GM19468 (cell line): ENCODE measurements around the gene L3MBTL3.

Experiments used
- ATAC-seq: cut with Tn5 transposase; IDR thresholded peaks from one replicate; pipeline ENCODE4 v1.9.1; 2021; ENCODE audit warnings: mild to moderate bottlenecking, moderate library complexity, moderate number of reproducible peaks; ENCODE audit not compliant: unreplicated experiment; ENCODE audit errors: extremely low read depth

The L3MBTL3 gene

DNA sequence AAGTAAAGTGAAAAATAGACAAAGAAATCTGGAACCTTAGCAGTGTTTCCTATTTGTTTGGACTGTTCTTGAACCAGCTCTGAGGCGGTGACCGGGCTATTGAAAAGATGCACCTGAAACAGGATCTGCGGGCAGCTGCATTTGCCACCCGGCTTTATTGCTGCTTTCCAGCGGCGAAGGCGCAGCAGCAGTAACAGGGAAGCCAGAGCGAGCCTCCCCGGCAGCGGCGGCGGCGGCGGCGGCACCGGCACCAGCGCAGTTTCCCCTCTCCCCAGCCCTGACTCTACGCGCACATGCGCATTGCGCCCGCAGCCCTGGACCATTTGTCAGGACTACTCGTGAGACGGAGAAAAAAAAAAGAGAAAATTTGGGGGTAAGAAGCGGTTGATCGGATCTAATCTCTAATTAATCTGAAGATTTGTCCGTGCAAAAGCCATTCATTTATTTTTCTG lies at the start of gene L3MBTL3:
TSS of gene L3MBTL3 (plus strand) at position 290 of the 452 bp plus-strand sequence. CDS start 24,119 bp downstream, outside the sequence.
- peak; percentile 62 for ATAC-seq

DNA sequence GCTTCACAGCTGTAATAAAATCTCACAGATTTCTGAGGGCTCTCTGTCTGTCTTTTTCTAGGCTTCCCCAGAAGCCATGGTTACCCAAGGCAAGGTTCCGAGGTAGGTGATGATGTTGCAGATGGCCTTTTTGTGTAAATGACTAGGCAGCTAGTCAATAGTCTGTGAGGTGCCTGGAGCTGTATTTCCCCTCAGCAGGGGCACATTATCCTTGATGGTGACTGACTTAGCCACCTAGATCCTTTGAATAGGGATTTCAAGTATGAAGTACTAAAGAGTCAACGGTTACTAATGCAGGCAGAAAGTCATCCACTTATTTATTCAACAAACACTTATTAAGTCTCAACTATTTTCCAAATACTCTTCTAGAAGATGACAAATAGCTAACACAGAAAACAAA lies 49.3 kb upstream of the L3MBTL3 start:
- ATAC-seq: no peak

DNA sequence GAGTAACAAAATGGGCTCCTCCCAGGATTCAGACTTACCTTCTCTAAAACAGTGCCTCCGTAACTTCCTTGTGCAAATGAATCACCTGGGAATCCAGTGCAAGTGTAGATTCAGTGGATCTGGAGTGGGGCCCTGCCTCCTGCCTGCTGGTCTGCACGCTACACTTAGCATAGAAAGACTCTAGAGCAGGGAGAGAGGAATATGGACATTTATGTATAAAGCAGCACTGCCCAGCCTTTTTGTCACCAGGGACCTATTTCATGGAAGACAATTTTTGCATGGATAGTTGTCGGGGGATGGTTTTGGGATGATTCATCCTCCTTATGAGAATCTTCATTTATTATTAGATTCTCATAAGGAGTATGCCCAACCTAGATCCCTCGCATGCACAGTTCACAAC lies 42.3 kb upstream of the L3MBTL3 start:
- no peak for ATAC-seq

DNA sequence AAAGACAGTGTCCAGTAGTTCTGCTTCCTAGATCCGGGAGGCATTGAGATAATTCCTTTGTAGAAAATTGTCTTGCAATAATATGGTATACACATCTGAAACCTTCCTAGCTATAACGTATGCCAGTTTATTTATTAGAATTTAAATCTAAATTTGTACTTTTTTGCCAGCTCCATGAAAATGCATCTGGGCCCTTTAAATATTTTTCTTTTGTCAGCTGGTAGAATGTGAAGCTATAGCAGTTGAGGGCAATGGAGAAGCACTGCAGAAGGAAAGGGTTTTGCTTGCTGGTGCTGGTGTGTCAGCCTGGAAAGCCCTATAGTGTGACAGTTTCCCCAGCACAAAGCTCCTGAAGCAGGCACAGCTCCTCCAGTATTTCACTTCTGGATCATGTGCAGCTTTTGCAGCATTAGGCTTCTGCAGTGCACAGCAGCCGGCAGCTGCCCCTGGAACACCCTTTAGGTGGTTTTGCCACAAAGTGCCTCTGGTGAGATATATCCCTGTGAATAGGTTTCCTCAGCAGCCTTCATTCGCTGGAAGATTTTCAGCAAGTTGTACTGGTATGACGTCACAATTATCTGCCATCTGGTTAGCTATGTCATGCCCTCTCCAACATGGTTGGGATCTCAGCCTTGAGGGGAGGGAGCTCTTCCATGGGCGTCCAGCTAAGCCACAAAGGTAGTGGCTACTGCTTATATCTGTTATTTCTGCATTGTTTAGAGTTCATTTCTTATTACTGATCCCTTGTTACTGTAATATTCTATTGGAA lies 40.0 kb upstream of the L3MBTL3 start:
- ATAC-seq: no peak

DNA sequence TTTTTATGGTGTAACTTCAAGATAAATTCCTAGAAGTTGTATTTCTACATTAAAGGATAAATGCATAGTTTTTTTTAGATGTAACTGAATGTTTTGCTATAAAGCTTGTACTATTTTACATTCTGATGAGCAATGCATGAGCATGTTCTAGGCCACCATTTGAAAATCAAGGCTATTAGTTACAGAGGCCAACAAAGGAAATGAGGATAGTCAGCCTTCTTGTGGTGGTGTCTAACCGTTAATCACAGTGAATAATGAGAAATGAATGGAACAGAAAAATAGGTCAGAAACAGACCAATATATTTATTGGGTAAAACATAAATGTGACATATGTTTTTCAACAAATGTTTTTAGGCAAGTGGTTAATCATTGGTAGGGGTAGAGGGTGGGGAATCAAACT lies 37.6 kb upstream of the L3MBTL3 start:
- no peak for ATAC-seq

DNA sequence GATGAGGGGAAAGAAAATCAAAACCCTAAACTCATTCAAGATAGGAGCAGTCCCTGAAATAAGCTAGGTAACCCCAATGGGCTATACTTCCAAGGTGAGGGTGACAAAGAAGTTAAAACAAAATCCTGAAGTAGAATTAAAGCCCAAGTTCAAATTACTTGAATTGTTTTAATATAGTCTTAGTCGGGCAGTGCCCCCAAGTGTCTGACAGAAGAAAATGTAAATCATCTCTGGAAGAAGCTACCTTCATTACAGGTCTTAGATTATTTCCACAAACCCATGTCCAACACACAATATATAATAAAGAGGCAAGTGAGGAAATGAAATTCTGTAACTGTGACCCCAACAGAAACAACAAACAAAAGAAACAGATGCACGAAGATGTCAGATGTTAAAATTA lies 36.8 kb upstream of the L3MBTL3 start:
- ATAC-seq: no peak

DNA sequence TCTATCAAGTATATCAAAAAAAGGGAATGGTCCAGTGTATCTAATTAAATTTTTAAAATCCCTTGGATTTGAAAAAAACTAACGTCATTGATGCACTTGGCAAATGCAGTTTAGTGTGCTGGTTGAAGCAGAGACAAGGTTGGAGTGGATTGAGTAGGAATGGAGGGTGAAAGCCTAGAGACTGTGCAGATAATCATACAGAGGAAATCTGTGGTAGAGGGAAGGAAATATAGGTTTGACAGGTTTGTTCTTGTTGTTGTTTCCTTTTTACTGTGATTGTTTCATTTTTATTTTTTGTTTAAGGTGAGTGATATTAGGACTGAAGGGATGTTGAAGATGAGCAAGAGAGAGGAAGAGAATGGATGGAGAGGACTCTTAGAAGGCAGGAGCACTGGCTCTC lies 29.0 kb upstream of the L3MBTL3 start:
- no peak for ATAC-seq

DNA sequence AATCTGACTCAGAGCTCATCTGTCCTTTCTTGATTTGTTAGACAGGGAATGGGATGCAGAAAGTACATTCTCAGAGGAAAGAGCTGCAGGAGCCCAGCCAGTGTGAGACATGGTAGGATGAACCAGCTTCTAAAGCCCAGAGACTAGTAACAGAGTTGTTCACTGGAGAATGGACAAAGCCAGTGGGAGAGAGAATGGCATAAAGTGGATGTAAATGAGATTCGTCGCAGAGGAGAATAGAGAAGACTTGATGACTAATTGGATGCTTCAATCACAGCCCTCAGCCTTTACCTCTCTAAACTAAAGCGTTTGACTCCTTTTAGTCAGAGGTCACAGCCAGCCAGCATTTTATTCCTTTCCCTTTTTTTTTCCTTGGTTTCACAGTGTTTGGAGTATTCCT lies 25.5 kb upstream of the L3MBTL3 start:
- no peak for ATAC-seq

DNA sequence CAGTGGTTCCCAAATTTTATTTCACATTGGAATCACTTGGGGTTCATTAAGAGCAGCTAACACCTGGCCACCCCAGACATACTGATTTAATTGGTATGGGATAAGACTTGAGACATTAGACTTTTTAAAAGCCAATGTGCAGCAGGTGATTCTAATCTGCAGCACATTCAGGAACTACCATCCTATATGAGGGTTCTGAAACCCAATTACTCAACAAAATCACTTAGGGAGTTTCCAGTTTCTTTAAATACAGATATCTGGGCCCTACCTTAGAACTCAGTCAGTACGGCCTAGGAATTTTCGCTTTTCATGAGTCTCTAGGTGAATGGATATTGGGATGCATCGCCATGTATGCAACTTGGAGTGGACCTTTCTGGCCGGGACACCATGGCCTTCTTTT lies 24.0 kb upstream of the L3MBTL3 start:
- no peak for ATAC-seq

DNA sequence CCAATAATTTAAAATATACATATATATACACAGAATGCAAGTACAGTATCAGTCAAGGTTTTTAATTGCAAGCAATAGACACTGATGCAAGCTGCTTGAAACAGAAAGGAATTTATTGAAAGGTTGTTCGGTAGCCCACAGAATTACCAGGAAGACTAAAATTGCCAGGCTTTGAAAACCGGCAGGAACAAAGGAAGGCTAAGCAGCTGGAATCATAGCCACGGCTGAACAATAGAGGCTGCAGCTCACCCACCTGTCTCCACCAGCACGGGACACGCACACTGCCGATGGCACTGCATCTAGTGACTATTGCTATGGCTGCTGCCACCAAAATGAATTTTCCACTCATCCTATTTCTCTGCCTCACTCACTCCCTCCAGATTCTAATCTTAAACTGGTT lies 22.0 kb upstream of the L3MBTL3 start:
- ATAC-seq: no peak

DNA sequence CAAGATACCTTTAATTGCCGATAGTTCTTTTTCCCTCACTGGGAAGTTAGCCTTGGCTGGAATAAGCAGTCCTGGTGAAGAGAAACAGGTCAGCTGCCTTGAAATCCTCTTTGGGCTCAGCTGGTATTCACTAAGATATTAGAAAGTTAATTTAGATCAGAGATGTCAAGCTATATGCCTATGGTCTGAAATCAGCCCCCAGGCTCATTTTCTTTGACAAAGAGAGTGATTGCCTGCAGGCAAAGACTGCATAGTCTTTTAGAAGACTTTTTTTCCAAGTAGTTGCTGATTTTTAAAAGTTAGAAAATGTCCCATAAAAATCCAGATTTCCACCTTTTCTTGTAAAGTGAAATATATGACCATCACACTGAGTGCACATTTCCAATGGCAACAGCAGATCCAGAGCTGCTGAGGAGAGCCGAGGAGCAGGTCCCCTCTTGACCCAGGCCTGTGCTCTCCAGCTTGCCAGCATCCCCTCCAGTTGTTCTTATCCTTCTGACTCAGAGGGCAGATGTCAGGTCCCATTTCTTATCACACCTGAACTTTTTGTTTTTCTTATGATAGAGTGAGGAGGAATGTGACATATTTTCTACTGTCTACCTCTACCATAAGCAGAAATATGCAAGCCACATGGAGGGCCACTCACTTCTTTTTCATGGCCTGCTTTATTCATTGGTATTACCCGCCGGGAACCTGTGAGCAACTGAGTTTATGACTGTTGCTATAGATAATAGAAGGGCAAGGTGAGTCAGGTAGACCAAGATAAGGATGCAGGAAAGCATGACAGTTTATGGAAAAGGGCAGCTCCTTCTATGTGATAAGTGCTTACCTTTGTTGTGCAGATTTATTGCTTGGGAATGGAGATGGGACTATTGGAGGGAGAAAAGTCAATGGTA lies 17.6 kb upstream of the L3MBTL3 start:
- ATAC-seq: no peak

DNA sequence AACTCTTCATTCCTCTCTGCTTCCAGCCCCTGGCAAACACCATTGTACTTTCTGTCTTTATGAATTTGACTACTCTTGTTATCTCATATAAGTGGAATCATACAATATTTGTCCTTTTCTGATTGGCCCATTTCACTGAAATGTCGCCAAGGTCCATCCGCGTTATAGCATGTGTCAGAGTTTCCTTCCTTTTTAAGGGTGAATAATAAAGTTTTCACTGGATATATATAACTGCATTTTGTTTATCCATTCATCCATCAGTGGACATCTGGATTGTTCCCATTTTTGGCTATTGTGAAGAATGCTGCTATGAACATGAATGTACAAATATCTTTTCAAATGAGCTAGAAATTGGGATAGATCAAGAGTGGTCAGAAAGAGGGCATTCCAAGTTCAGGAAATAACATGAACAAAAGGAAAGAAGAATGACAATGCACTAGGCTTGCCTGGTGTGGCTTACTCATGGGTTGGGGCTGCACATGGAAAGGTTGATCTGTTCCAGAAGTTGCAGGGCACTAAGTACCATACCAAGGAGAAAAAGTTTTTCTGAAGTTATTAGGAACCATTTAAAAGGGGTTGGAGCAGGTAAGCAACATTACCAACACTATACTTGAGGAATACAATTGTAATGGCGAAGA lies 10.0 kb upstream of the L3MBTL3 start:
- ATAC-seq: no peak

DNA sequence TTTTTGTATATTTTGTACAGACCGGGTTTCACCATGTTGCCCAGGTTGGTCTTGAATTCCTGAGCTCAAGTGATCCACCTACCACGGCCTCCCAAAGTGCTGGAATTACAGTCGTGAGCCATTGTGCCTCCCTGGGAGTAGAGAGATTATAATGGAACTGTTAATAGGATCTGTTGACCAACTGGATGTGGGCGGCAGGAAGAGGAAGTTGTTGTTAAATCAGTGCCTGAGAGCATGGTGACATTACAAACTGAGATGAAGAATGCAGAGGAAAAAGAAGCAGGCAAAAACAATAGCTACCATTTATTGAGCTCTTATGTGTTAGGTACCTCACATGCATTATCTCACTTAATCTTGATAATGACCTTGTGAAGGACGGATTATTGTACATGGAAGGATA lies 9.2 kb upstream of the L3MBTL3 start:
- ATAC-seq: no peak

DNA sequence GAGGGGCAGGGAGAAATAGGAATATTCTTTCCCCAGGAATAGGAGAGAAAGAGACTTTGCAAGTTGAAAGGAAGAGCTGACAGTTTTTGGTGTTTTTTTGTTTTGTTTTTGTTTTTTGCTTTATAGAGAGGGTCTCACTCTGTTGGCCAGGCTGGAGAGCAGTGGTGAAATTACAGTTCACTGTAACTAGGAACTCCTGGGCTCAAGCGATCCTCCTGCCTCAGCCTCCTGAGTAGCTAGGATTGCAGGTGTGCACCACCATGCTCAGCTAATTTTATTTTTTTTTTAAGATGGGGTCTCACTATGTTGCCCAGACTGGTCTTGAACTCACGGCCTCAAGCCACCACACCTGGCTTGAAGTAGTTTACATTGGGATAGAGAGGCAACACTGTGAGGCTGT lies 8.0 kb upstream of the L3MBTL3 start:
- no peak for ATAC-seq

DNA sequence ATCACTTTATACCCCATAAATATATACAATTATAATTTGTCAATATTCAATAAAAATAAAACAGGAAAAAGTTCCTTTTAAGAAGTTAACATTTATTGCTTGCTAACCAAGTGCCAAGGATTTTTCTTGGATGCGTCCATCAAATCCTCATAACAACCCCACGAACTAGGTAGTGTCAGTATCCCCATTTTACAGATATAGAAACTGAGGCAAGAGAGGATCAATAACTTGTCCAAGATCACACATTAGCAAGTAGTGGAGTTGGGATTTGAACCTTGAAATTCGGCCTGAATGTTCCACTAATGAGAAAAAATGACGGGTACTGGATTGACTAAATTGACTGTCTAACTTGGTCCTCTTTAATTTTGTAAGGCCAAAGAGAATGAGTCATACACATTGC lies 5.7 kb upstream of the L3MBTL3 start:
- no peak for ATAC-seq

DNA sequence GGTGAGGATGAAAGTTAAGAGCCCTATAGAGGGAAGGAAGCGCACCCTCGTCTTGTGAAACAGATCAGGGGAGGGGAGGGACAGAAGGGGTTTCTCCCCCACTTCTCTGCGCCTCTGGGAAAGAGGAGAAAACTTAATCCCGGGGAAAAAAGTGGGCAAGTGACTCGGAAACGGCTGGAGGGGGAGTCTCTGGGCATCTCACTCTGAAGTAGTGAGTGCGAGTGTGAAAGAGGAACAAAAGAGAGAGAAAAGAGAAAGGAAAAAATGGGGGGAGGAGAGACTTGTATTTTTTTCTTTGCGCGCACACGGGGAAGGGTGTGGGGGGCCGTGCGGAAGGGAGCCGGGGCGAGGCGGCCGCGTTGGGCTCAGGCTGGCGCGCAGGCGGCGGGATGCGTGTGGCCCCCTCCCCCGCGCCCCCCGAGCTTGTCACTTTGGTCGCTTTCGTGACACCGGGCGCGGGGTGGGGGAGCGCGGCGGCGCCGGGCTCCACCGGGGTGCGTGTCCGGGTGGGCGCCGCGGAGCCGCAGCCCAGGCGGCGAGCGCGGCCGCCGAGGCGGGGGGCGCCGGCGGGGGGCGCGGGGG lies 454 bp downstream of the L3MBTL3 start:
- no peak for ATAC-seq

DNA sequence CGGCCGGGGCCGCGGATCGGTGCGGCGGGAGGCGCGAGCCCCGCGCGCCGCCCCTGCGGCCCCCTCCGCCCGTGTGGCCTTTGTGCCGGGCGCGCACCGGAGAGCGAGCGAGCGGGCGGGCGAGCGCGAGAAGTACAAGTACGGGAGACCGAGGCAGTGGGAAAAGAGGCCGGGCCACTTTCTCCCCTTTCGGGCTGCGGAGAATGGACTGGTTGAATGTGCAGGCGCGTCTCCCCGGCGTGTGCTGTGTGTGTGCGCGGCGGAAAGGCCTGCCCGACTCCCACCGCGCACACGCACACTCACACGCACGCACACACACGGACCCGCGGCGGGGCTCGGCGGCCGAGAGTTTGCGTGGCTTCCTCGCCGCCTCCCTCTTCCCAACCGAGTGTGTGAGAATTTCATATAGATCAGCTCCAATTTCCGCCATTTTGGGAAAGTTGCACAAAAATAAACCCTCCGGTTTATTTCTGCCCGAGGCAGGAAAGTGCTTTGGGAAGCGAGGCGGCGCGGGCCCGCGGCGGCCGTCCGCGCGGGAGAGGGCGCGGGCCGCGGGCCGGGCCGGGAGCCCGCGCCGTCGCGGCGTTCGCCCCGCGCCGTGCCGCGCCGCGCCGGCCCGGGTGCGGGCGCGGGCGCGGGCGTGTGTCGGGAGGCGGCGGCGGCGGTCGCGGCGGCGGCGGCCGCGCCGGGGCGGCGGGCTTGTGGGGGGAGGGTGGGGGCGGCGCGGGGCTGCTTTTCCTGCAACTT lies 1.1 kb downstream of the L3MBTL3 start:
- ATAC-seq: no peak

DNA sequence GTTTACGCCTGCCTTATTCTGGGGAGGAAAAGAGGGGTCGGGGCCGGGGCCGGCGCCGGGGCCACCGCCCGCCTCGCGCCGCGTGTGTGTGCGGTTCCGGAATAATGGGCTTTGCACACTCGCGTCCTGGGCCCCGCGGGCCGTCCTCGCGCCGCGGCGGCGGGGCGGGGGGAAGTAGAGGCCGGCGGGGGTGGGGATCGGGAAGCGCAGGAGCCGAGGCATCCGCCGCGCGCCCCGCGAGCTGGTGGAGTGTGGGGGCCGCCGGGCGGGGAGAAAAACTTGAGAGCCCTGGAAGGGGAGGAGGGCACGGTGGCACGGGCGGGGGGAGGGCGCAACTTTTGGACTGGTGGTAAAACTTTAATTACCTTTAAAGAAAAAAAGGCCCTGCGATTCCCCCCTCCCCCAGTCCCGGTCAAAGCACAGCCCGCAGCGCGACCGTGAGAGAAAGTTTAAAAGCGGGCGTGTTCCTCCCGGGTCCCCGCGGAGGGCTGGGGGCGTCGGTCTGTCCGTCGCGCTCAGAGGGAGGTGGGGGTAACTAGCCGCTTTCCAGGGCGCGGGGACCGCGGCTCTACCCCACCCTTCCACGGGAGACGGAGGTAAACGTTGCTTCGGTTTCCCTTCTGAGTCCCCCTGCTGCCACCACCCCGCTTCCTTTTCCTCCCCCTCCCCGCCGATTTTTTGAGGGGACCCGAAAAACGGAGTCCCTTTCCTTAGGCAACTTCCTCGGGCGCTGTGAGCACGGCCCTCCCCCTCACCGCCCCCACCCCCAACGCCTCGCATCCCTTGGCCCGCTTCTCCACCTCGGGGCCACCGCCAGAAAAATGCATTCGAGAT lies 1.9 kb downstream of the L3MBTL3 start:
- ATAC-seq: no peak
